ENCODE data around the gene TBX19.

TBX19 gene

DNA sequence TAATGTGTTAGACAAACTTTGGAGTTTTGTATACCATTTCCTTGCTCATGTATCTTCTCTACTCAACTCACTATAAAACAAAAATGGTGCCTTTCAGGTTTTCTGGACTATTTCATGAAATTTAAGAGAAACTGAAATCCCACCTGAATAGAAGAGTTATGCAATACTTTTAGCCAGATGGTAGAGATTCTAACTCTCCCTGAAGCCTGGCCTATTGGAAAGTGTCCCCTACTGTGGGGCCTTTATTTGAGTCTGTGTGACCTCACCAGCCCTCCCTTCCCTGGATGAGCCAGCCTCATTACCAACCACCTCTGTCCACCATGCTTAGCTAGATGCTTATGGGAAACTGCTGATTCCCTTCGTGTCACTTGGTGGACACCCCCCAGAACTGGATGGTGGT, 35.5 kb downstream of the TBX19 start:
- H3K27ac ChIP-seq = no peak overlapping the region
- DNase-seq (ENCODE audit: low read depth, low spot score) = no peak

DNA sequence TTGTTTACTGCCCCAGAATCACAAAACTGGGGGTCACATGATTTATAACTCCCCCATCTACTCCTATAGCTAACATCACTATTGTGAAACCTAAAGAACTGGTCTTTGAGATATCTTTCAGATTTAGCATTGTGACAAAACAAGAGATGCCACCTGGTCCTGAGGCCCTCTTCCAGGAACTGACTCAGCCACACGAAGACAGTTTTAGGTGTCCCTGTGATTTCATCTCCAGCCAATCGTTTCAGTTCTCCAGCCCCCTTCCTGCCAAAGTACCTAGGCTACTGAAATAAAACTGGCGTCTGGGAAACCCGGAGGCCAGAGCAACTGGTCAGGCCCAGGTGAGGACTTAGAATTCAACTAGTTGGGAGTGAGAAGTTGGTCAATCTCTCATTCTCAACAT, 36.6 kb downstream of the TBX19 start:
- H3K27ac ChIP-seq = no peak overlapping the region
- no peak for DNase-seq (ENCODE audit: low read depth, low spot score)

DNA sequence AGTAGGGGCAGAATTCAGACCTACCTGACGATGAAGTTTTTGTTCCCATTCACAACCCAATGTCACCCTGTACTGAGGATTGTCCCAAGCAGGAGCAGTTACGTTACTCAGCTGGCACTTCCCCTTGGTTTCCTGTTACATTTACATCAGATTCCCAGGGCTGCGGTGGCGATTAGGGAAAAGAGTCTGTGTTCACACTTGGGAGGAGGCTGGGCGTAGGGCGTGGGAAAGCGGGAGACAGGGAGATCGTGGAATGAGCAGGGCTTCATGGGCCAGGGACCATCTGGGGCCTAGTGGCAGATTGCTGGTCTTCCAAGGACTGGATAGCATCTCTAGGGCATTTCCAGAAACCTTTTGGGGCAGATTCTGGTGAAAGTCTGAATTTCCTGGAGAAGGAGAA, 39.0 kb downstream of the TBX19 start:
- no peak overlapping the region for H3K27ac ChIP-seq
- no peak for DNase-seq (ENCODE audit: low read depth, low spot score)

DNA sequence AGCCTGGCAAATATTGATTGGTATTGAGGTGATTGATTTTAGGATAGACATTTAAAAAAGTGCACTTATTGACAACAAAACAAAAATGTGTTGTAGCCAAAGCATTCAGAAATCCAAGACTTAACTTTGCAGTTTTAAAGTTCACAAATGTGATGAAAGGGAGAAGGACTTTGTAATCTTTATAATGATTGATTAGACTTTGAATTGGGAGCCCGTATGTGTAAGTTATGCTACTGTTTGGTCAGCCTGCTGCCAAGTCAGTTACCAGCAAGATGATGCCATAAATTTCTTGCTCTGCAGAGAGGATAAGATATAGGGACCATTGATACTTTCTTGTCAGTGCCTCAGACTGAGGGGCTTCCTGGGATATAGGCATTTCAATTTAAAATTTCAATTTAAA, 39.5 kb downstream of the TBX19 start:
- DNase-seq (ENCODE audit: low read depth, low spot score) = no peak
- no peak overlapping the region for H3K27ac ChIP-seq

GRCh38 chr1:168320800-168321450, 40.2 kb downstream of the TBX19 start:
- H3K27ac ChIP-seq = peak overlapping the region; percentile 9
- no peak for DNase-seq (ENCODE audit: low read depth, low spot score)

- no peak for DNase-seq (ENCODE audit: low read depth, low spot score)
Measured at GRCh38 chr1:168321945-168322344, 41.3 kb downstream of the TBX19 start.

DNA sequence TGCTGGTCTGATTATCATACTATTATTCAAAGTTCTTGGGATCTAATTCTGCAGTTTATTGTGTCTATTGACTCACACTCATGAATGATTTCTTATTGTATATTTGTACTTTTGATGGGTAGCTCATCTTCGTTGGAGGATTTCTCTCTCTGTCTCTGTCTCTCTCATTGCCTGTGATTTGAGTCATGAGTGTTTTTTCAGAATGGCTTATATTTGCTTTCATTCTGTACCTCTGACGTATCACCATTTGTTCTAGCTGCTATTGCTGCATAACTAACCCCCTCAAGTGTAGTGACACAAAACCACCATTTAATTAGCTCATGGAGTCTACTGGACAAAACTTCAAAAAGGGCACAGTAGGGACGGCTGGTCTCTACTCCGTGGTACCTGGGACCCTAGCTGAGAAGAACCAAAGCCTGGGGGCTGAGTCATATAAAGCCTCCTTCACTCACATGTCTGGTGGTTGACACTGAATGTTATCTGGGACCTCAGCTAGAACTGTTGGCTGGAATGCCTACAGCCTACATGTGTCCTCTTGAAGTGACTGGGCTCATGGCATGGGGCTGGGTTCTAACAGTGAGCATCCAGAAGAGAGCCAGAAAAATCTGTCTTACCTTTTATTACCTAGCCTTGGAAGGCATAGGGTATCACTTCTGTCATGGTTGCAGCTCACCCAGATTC, 44.2 kb downstream of the TBX19 start:
- DNase-seq (ENCODE audit: low read depth, low spot score) = no peak
- no peak overlapping the region for H3K27ac ChIP-seq

More at GRCh38 chr1:168321945-168322344, 41.3 kb downstream of the TBX19 start:
- no peak overlapping the region for H3K27ac ChIP-seq

GRCh38 chr1:168328731-168329364, 48.2 kb downstream of the TBX19 start:
- H3K27ac ChIP-seq = no peak overlapping the region
- no peak for DNase-seq (ENCODE audit: low read depth, low spot score)

DNA sequence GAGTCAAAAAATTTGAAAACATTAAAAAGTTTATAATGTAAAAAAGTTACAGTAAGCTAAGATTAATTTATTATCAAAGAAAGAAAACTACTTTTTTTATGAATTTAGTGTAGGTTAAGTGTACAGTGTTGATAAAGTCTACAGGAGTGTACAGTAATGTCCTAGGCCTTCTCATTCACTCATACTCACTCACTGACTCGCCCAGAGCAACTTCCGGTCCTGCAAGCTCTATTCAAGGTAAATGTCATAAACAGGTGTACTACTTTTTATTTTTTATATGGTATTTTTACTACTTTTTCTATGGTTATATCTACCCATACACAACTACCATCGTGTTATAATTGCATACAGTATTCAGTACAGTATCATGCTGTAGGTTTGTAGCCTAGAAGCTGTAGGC, 49.6 kb downstream of the TBX19 start:
- no peak overlapping the region for H3K27ac ChIP-seq
- no peak for DNase-seq (ENCODE audit: low read depth, low spot score)

GRCh38 chr1:168331569-168331968, 50.9 kb downstream of the TBX19 start:
- H3K27ac ChIP-seq = no peak overlapping the region
- no peak for DNase-seq (ENCODE audit: low read depth, low spot score)

GRCh38 chr1:168333562-168334276, 53.0 kb downstream of the TBX19 start:
- no peak overlapping the region for H3K27ac ChIP-seq
- no peak for DNase-seq (ENCODE audit: low read depth, low spot score)

- no peak overlapping the region for H3K27ac ChIP-seq
- DNase-seq (ENCODE audit: low read depth, low spot score) = no peak
Measured at GRCh38 chr1:168335500-168335899, 54.8 kb downstream of the TBX19 start.

- no peak for DNase-seq (ENCODE audit: low read depth, low spot score)
- H3K27ac ChIP-seq = no peak overlapping the region
Measured at GRCh38 chr1:168338589-168339503, 58.2 kb downstream of the TBX19 start.

- H3K27ac ChIP-seq = no peak overlapping the region
- DNase-seq (ENCODE audit: low read depth, low spot score) = no peak
Measured at GRCh38 chr1:168340781-168341482, 60.3 kb downstream of the TBX19 start.

DNA sequence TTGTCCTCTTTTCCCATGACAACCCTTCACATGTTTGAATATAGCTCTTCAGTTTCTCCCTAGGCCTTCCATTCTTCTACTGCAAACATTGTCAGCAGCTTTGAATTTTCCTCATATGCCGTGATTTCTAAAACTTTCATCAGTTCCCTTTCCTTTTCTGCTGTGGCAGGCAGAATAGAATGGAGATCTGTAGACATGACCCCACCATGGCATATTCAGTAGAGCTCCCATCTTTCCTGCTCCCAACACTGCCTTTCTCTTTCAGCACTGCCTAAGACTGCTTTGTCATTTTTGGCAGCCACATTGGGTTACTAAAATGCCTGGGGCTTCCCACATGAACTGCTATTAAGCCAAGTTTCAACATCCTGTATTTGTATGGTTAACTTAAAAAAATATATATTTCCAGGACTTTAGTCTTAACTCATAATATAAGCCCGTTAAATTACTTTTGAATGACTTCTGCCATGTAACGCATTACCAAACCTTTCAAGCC, 60.9 kb downstream of the TBX19 start:
- DNase-seq (ENCODE audit: low read depth, low spot score) = no peak
- H3K27ac ChIP-seq = no peak overlapping the region

GRCh38 chr1:168342572-168343280, 62.0 kb downstream of the TBX19 start:
- peak; percentile 24 for DNase-seq (ENCODE audit: low read depth, low spot score)
- H3K27ac ChIP-seq = no peak overlapping the region

GRCh38 chr1:168343566-168343965, 62.9 kb downstream of the TBX19 start:
- no peak overlapping the region for H3K27ac ChIP-seq

GRCh38 chr1:168344517-168344916, 63.8 kb downstream of the TBX19 start:
- H3K27ac ChIP-seq = no peak overlapping the region
- no peak for DNase-seq (ENCODE audit: low read depth, low spot score)

More at GRCh38 chr1:168343566-168343965, 62.9 kb downstream of the TBX19 start:
- DNase-seq (ENCODE audit: low read depth, low spot score) = no peak

GRCh38 chr1:168345939-168346338, 65.3 kb downstream of the TBX19 start:
- no peak for DNase-seq (ENCODE audit: low read depth, low spot score)
- H3K27ac ChIP-seq = no peak overlapping the region

All from epithelial cell of prostate (primary cell).